ENCODE data around the gene NDUFA6. TPM values are rescaled to one million over a fixed set of nuclear protein-coding genes. Genes with fewer than 3 reads are reported as not detected.
"Not testable (repeated sequence)": the region's sequence is repeated elsewhere in the genome, so short reads cannot be mapped to it uniquely, and the experiment has no call there.

The NDUFA6 gene
- total RNA-seq, 2 experiments from 2014 or later, result 90.7 to 102 TPM

- H3K4me1 Mint-ChIP-seq (ENCODE audit: low read depth); H3K27me3 Mint-ChIP-seq (ENCODE audit: low read depth); ATAC-seq; H3K27ac Mint-ChIP-seq; POLR2A ChIA-PET; DNase-seq; H3K4me3 Mint-ChIP-seq: not testable (repeated sequence)
- CTCF ChIA-PET, result interaction anchor here (0.6 kb wide), 1 partner anchor 9 kb away, joined by 3 read pairs; no protein-coding TSS in a partner anchor
- Mint-ChIP-seq H3K9me3 (ENCODE audit: insufficient read depth) (peaks cover 32% of the 10 kb centered on the region), H3K36me3 (ENCODE audit: low read depth) (peaks cover 25% of the 10 kb centered on the region)
Measured at GRCh38 chr22:42104332-42104860, 13.8 kb upstream of the NDUFA6 start.

- Mint-ChIP-seq H3K27me3 (ENCODE audit: low read depth) (no peaks in the 10 kb centered on the region), H3K9me3 (ENCODE audit: insufficient read depth) (peaks cover 35% of the 10 kb centered on the region), H3K27ac (no peak overlapping the region), H3K4me3 (no peak overlapping the region), H3K36me3 (ENCODE audit: low read depth) (peaks cover 27% of the 10 kb centered on the region), H3K4me1 (ENCODE audit: low read depth) (no peaks in the 10 kb centered on the region)
- DNase-seq, result no peak
- ChIA-PET CTCF (interaction anchor here (2.0 kb wide), 1 partner anchor 10 kb away, joined by 9 read pairs; the partner anchor contains the start of gene NDUFA6), POLR2A (interaction anchor here (1.6 kb wide), 1 partner anchor 10 kb away, joined by 6 read pairs; the partner anchor contains the start of gene NDUFA6)
- ATAC-seq, result no peak
Measured at GRCh38 chr22:42101199-42101598, 10.6 kb upstream of the NDUFA6 start.

GRCh38 chr22:42091455-42091782 lies 847 bp upstream of the NDUFA6 start:
- Mint-ChIP-seq H3K27ac (peak overlapping the region; percentile 100), H3K27me3 (ENCODE audit: low read depth) (no peaks in the 10 kb centered on the region), H3K4me1 (ENCODE audit: low read depth) (peaks cover 23% of the 10 kb centered on the region), H3K9me3 (ENCODE audit: insufficient read depth) (peaks cover 4% of the 10 kb centered on the region), H3K36me3 (ENCODE audit: low read depth) (peaks cover 24% of the 10 kb centered on the region), H3K4me3 (peak overlapping the region; percentile 98)
- no peak for DNase-seq
- ATAC-seq, result no peak
- POLR2A ChIA-PET, result interaction anchor here (0.5 to 4.8 kb wide), 15 partner anchors 9 to 523 kb away, joined by 3 to 95 read pairs (median 4); partner anchors contain the start of genes PHETA2, POLDIP3 and SMDT1
- CTCF ChIA-PET, result interaction anchor here (0.6 to 4.6 kb wide), 37 partner anchors 8 to 424 kb away, joined by 3 to 40 read pairs (median 5); partner anchors contain the start of genes NAGA, SMDT1 and WBP2NL

GRCh38 chr22:42086051-42086450 lies 4.5 kb downstream of the NDUFA6 start:
- H3K27ac Mint-ChIP-seq, result no peak overlapping the region
- peaks cover 29% of the 10 kb centered on the region for H3K4me1 Mint-ChIP-seq (ENCODE audit: low read depth)
- ChIA-PET POLR2A (no interaction called here), CTCF (no interaction called here)
- DNase-seq (no peak), ATAC-seq (no peak)
- H3K36me3 Mint-ChIP-seq (ENCODE audit: low read depth), result peaks cover 62% of the 10 kb centered on the region
- no peak overlapping the region for H3K4me3 Mint-ChIP-seq
- no peaks in the 10 kb centered on the region for H3K27me3 Mint-ChIP-seq (ENCODE audit: low read depth)
- H3K9me3 Mint-ChIP-seq (ENCODE audit: insufficient read depth), result peaks cover 4% of the 10 kb centered on the region

GRCh38 chr22:42084874-42085273 lies 5.7 kb downstream of the NDUFA6 start:
- peaks cover 65% of the 10 kb centered on the region for H3K36me3 Mint-ChIP-seq (ENCODE audit: low read depth)
- DNase-seq (no peak), ATAC-seq (no peak)
- POLR2A ChIA-PET, result no interaction called here
- no peak overlapping the region for H3K4me3 Mint-ChIP-seq
- peaks cover 36% of the 10 kb centered on the region for H3K4me1 Mint-ChIP-seq (ENCODE audit: low read depth)
- CTCF ChIA-PET, result no interaction called here
- H3K27me3 Mint-ChIP-seq (ENCODE audit: low read depth), result no peaks in the 10 kb centered on the region
- H3K9me3 Mint-ChIP-seq (ENCODE audit: insufficient read depth), result peaks cover 4% of the 10 kb centered on the region
- no peak overlapping the region for H3K27ac Mint-ChIP-seq

GRCh38 chr22:42083119-42083518 lies 7.5 kb downstream of the NDUFA6 start:
- Mint-ChIP-seq H3K27me3 (ENCODE audit: low read depth) (no peaks in the 10 kb centered on the region), H3K27ac (no peak overlapping the region), H3K4me3 (no peak overlapping the region), H3K4me1 (ENCODE audit: low read depth) (peaks cover 35% of the 10 kb centered on the region), H3K9me3 (ENCODE audit: insufficient read depth) (no peaks in the 10 kb centered on the region), H3K36me3 (ENCODE audit: low read depth) (peaks cover 52% of the 10 kb centered on the region)
- DNase-seq, result no peak
- POLR2A ChIA-PET, result no interaction called here
- CTCF ChIA-PET, result no interaction called here
- ATAC-seq, result no peak

GRCh38 chr22:42080287-42080686 lies 10.3 kb downstream of the NDUFA6 start:
- Mint-ChIP-seq H3K4me1 (ENCODE audit: low read depth) (peaks cover 34% of the 10 kb centered on the region), H3K27ac (peak overlapping the region; percentile 92), H3K36me3 (ENCODE audit: low read depth) (peaks cover 34% of the 10 kb centered on the region), H3K4me3 (peak overlapping the region; percentile 92), H3K27me3 (ENCODE audit: low read depth) (no peaks in the 10 kb centered on the region), H3K9me3 (ENCODE audit: insufficient read depth) (no peaks in the 10 kb centered on the region)
- DNase-seq, result peak; percentile 40
- ChIA-PET CTCF (interaction anchor here (0.8 to 4.2 kb wide), 8 partner anchors 9 to 413 kb away, joined by 3 to 40 read pairs (median 4); partner anchors contain the start of genes NAGA and NDUFA6), POLR2A (interaction anchor here (0.7 to 4.4 kb wide), 9 partner anchors 9 to 534 kb away, joined by 3 to 95 read pairs (median 3); partner anchors contain the start of genes CENPM, NAGA, NDUFA6 and POLDIP3)
- ATAC-seq, result no peak

- peak; percentile 95 for ATAC-seq
Measured at GRCh38 chr22:42079319-42080251, 11.0 kb downstream of the NDUFA6 start, which contains the start of gene SMDT1. TSS of gene SMDT1 (plus strand) at chr22:42079700. CDS start at chr22:42079769, 69 bp downstream.

GRCh38 chr22:42078469-42079318 lies 11.9 kb downstream of the NDUFA6 start:
- POLR2A ChIA-PET, result interaction anchor here (0.6 to 4.4 kb wide), 11 partner anchors 9 to 536 kb away, joined by 3 to 95 read pairs (median 4); partner anchors contain the start of genes NAGA, NDUFA6, POLDIP3 and SNU13
- ATAC-seq (no peak), DNase-seq (no peak)
- H3K27me3 Mint-ChIP-seq (ENCODE audit: low read depth), result no peaks in the 10 kb centered on the region
- peak overlapping the region; percentile 92 for H3K27ac Mint-ChIP-seq
- peak overlapping the region; percentile 92 for H3K4me3 Mint-ChIP-seq
- H3K36me3 Mint-ChIP-seq (ENCODE audit: low read depth), result peaks cover 24% of the 10 kb centered on the region
- CTCF ChIA-PET, result interaction anchor here (1.1 to 4.2 kb wide), 5 partner anchors 8 to 382 kb away, joined by 3 to 40 read pairs (median 8); partner anchors contain the start of genes NAGA and NDUFA6
- no peaks in the 10 kb centered on the region for H3K9me3 Mint-ChIP-seq (ENCODE audit: insufficient read depth)
- peaks cover 38% of the 10 kb centered on the region for H3K4me1 Mint-ChIP-seq (ENCODE audit: low read depth)

More at GRCh38 chr22:42079319-42080251, 11.0 kb downstream of the NDUFA6 start, which contains the start of gene SMDT1:
- peaks cover 38% of the 10 kb centered on the region for H3K4me1 Mint-ChIP-seq (ENCODE audit: low read depth)
- H3K4me3 Mint-ChIP-seq, result peak within 1 kb of the TSS; percentile 92
- DNase-seq, result peak; percentile 99
- POLR2A ChIA-PET, result interaction anchor here (0.6 to 4.4 kb wide), 14 partner anchors 10 to 535 kb away, joined by 3 to 95 read pairs (median 4); partner anchors contain the start of genes CENPM, NAGA, NDUFA6 and POLDIP3
- H3K36me3 Mint-ChIP-seq (ENCODE audit: low read depth), result peaks cover 30% of the 10 kb centered on the region
- H3K9me3 Mint-ChIP-seq (ENCODE audit: insufficient read depth), result no peaks in the 10 kb centered on the region
- CTCF ChIA-PET, result interaction anchor here (0.6 to 4.2 kb wide), 9 partner anchors 8 to 413 kb away, joined by 3 to 40 read pairs (median 4); partner anchors contain the start of genes NAGA and NDUFA6
- peak within 1 kb of the TSS; percentile 92 for H3K27ac Mint-ChIP-seq
- no peaks in the 10 kb centered on the region for H3K27me3 Mint-ChIP-seq (ENCODE audit: low read depth)

- Mint-ChIP-seq H3K27me3 (ENCODE audit: low read depth) (no peaks in the 10 kb centered on the region), H3K4me1 (ENCODE audit: low read depth) (peaks cover 44% of the 10 kb centered on the region), H3K9me3 (ENCODE audit: insufficient read depth) (no peaks in the 10 kb centered on the region), H3K36me3 (ENCODE audit: low read depth) (peaks cover 19% of the 10 kb centered on the region), H3K27ac (peak overlapping the region; percentile 52), H3K4me3 (no peak overlapping the region)
- CTCF ChIA-PET, result interaction anchor here (4.2 kb wide), 1 partner anchor 13 kb away, joined by 40 read pairs; the partner anchor contains the start of gene NDUFA6
- POLR2A ChIA-PET, result interaction anchor here (1.0 to 4.4 kb wide), 4 partner anchors 8 to 296 kb away, joined by 3 to 95 read pairs (median 16); partner anchors contain the start of genes NAGA and NDUFA6
- DNase-seq (no peak), ATAC-seq (no peak)
Measured at GRCh38 chr22:42077486-42078125, 13.0 kb downstream of the NDUFA6 start.
